Islet of Langerhans (tissue), 1 donor: ENCODE data around the gene CPT1C.

Source experiments
- FAIRE-seq: peaks from one replicate; lab custom pipeline; 2011; peaks lifted over from hg19 to GRCh38; lab: Jason Lieb, UNC

Gene CPT1C

DNA sequence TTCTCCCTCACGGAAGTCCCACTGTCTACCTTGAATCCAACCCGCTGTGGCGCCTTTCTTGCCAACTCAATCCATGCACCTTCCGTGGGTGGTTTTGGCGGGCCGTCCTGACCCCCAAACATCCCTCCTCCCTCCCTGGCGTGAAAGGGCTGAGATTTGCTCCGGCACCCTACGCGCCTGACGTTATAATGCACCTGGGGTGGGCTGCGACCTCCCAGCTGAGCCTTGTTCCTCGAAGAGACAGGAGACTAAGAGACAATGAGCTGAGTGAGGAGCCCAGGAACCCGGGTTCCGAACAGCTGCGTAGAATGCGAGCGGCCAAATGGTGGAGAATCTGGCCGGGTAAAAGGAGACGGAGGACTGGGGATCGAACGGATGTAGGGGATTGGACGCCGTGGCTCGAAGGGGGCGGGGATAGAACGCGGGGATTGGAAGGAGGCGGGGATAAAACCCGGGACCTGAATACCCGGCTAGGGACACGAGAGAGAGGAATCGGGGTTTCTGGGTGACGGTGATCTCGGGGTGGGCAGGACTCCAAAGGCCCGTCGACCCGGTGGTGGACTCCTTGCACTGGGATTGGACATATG is at the start of gene CPT1C:
CPT1C (plus strand) TSS at position 461 of the 587 bp plus-strand sequence. CDS start 1,137 bp downstream, outside the sequence.
- FAIRE-seq: no peak

DNA sequence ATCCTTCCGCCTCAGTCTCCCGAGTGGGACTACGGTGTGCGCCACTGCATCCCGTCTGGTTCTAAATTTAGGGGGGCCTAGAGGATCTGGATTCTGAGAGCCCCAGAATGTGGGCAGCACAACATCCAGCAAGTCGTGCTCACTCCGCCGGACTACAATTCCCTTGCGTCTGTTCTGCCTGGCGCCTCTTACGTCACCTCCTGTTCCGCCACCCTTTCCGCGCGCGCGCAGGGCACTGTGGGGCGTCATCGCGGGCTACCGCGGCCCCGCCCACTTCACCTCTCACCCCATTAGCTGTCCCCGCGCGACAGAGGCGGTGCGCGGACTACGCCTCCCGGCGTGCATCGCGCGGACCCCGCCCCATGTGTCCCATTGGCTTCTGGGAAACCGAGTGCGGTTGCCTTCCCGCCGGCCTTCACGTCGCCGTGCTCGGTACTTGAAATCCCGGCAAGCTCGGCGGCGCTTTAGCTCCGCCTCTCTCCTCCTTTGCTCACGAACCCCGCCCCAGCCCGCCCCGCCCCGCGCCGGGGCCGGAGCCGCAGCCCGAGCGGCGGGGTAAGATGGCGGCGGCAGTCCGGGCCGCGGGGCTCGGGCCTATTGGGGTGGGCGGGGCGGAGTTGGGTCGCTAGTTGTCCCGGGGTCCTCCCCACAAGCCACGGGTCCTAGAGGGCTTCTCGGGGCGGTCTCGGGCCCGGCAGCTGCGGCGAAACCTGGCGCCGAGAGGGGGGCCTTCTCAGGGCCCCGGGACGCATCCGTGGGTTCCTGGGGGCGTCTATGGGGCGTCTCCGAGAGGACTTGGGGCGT is 49.0 kb upstream of the CPT1C start, which contains the start of gene SCAF1:
SCAF1 (plus strand) TSS at position 522 of the 804 bp plus-strand sequence. CDS start 2,818 bp downstream, outside the sequence.
- FAIRE-seq: peak; percentile 89

DNA sequence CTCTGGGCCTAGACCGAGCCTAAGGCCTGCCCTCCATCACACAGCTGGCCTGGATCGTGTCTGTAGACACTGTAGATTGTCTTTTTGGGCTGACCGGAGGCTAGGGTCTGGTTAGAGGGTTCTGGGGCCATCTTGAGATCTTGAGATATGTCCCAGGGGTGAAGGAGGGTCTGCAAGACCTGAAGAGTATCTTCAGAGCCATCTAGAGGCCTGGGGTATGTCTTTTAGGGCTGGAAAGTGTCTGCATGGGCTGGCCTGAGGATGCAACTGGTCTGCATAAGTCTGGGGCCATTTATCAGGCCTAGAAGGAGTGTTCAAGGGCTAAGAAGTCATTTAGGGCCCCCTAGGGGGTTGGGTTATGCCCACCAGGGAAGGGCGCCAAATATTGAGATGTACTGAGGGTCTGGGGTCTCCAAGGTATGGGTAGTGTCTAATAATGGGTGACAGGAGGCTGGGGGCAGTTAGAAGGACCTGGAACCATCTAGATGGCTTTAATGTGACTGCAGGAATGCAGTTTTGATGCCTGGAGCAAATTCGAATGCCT is 48.4 kb upstream of the CPT1C start:
- no peak for FAIRE-seq

DNA sequence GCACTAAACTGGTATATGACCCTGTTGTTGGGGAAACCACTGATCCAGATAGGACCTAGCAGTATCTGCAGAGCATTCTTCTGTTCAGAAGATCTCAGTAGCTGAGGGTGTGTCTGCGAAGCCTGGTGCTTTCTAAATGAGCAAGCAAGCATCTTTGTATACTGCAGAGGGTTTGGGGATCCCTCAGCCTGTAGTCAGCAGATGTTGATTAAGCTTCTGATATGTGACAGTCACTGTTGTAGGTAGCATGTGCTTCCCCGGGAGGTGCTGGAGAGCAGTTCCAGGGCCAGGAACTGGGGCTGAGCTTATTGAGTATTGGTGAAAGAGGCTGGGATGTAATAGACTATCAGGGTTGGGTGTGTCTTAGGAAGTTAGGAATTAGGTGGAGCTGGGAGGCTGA is 47.5 kb upstream of the CPT1C start:
- FAIRE-seq: no peak

DNA sequence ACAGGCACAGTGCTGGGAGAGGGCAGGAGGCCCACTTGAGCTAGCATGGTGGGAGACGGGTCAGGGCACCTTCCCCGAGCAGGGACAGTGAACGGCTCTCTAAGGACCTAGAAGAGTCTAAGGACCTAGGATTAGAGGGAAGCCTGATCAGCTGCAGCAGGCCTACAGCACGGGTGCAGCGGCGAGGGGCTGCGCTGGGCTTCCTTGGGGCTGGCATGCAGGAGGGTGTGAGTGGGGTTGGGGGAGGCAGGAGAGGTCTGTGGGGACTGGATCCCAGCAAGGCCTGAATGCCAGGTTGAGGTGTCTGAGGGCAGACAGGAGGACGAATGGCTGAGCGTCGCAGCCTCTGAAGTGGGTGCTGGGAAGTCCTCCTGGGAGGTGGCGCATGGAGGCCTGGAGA is 45.3 kb upstream of the CPT1C start:
- no peak for FAIRE-seq

DNA sequence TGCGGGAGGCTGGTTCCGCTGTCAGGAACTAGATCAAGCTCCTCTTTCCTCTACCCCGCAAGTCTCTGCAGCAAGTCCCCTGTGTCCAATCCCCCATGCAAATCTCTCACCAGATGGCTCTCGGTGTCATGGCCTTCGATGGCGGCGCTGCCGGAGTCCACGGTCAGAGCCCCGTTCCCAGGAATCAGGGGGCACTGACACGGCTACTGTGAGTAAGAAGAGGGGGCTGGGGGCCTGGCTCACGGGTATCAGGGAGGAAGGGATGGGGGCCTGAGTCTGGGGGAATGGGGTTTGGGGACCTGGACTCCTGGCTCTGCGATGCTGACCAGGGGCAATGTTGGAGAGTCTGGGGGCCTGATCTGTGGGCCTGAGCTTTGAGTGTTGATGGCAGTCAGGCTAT is 44.9 kb upstream of the CPT1C start:
- FAIRE-seq: no peak

DNA sequence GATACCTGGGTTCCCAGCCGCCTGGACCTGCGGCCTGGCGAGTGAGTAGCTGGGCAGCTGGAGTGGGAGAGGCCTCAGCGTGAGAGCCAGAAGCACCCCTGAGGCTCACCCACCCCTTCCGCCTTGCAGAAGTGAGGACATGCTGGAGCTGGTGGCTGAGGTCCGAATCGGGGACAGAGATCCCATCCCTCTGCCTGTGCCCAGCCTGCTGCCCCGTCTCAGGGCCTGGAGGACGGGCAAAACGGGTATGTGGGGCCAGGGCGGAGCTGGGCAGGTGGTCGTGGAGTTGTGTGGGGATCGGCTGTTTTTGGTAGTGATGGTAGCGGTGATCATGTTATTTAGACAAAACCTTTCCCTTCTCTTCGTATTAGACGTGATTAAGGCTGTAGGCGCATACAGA is 44.3 kb upstream of the CPT1C start:
- FAIRE-seq: no peak

DNA sequence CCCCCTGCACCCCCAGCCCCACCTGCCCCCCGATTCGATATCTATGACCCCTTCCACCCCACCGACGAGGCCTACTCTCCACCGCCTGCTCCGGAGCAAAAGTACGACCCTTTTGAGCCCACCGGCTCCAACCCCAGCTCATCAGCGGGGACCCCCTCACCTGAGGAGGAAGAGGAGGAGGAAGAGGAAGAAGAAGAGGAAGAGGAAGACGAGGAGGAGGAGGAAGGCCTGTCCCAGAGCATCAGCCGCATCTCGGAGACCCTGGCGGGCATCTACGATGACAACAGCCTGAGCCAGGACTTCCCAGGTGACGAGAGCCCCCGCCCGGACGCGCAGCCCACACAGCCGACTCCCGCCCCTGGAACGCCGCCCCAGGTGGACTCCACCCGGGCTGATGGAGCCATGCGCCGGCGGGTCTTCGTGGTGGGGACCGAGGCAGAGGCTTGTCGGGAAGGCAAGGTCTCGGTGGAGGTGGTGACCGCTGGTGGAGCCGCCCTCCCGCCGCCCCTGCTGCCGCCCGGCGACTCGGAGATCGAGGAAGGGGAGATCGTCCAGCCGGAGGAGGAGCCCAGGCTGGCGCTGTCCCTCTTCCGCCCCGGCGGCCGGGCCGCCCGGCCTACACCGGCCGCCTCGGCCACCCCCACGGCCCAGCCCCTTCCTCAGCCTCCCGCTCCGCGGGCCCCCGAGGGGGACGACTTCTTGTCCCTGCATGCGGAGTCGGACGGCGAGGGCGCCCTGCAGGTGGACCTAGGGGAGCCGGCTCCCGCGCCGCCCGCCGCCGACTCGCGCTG is 39.7 kb upstream of the CPT1C start:
- FAIRE-seq: no peak

DNA sequence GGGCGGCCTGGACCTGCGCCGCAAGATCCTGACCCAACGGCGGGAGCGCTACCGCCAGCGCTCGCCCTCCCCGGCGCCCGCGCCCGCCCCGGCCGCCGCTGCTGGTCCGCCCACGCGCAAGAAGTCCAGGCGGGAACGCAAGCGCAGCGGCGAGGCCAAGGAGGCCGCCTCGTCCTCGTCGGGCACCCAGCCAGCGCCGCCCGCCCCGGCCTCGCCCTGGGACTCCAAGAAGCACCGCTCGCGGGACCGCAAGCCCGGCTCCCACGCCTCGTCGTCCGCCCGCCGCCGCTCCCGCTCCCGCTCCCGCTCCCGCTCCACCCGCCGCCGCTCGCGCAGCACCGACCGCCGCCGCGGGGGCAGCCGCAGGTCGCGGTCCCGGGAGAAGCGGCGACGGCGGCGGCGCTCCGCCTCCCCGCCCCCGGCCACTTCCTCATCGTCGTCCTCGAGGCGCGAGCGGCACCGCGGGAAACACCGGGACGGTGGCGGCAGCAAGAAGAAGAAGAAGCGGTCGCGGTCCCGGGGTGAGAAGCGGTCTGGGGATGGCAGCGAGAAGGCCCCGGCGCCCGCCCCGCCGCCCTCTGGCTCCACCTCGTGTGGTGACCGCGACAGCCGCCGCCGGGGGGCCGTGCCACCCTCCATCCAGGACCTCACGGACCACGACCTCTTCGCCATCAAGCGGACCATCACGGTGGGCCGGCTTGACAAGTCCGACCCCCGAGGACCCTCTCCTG is 38.9 kb upstream of the CPT1C start:
- no peak for FAIRE-seq

DNA sequence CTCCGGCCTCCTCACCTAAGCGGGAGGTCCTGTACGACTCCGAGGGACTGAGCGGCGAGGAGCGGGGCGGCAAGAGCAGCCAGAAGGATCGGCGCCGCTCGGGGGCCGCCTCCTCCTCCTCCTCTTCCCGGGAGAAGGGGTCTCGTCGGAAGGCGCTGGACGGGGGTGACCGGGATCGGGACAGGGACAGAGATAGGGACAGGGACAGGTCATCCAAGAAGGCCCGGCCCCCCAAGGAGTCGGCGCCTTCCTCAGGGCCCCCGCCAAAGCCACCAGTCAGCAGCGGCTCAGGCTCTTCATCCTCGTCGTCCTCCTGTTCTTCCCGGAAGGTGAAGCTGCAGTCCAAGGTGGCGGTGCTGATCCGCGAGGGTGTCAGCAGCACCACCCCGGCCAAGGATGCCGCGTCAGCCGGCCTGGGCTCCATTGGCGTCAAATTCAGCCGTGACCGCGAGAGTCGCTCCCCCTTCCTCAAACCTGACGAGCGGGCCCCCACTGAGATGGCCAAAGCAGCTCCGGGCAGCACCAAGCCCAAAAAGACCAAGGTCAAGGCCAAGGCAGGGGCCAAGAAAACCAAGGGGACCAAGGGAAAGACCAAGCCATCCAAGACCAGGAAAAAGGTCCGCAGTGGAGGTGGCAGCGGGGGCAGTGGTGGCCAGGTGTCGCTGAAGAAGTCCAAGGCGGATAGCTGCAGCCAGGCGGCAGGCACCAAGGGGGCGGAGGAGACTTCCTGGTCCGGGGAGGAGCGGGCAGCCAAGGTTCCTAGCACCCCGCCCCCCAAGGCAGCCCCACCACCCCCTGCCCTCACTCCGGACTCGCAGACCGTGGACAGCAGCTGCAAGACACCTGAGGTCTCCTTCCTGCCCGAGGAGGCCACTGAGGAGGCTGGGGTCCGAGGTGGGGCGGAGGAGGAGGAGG is 38.1 kb upstream of the CPT1C start:
- no peak for FAIRE-seq

DNA sequence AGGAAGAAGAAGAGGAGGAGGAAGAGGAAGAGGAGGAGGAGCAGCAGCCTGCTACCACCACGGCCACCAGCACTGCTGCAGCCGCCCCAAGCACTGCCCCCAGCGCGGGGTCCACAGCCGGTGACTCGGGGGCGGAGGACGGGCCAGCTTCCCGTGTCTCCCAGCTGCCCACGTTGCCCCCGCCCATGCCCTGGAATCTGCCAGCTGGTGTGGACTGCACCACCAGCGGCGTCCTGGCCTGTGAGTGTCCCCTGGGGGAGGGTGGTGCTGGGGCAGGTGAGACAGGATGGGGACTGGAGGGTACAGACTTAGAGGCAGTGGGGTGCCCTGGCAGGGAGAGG is 37.5 kb upstream of the CPT1C start:
- no peak for FAIRE-seq

DNA sequence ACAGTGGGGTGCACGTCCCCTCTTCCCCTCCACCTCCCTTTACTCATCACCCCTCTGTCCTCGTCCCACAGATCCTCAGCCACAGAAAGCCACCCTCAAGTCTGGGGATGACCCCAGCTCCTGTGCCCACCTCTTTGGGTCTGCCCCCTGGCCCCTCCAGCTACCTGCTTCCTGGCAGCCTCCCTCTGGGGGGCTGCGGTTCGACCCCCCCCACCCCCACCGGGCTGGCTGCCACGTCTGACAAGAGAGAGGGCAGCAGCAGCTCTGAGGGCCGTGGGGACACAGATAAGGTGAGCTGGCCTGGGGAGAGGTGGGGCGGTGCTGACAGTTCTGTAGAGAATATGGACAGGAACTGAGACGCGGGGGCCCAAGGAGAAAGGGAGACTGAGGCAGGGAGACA is 36.3 kb upstream of the CPT1C start:
- FAIRE-seq: no peak

DNA sequence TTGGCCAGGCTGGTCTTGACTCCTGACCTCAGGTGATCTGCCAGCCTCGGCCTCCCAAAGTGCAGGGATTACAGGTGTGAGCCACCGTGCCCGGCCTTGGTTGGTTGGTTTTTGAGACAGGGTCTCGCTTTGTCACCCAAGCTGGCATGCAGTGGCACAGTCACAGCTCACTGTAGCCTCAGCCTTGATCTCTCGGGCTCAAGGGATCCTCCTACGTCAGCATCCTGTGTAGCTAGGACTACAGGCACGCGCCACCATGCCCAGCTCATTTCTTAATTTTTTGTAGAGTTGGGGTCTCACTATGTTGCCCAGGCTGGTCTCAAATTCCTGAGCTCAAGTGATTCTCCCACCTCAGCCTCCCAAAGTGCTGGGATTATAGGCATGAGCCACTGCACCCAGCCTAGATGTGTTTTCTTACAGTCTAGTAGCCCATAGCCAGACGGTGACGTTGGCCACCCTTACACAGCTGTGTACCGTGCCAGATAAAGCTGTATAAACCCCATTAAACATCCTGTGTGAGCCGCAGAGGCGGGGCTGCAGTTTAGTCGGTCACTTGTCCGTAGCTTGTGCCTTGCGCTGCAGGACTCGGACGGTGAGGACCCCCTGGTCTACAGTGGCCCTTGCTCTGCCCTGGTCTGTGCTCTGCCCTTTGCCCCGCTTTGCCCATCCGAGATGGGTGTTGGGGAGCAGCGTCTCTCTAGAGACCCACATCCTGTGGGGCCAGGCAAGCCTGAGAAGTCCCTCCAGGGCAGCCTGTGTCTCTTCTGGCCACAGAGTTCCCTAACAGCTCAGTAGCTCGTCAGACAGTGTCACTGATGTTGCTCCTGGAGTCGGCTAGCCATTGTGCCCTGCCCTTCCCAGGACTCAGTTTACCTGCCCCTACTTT is 35.1 kb upstream of the CPT1C start:
- no peak for FAIRE-seq

DNA sequence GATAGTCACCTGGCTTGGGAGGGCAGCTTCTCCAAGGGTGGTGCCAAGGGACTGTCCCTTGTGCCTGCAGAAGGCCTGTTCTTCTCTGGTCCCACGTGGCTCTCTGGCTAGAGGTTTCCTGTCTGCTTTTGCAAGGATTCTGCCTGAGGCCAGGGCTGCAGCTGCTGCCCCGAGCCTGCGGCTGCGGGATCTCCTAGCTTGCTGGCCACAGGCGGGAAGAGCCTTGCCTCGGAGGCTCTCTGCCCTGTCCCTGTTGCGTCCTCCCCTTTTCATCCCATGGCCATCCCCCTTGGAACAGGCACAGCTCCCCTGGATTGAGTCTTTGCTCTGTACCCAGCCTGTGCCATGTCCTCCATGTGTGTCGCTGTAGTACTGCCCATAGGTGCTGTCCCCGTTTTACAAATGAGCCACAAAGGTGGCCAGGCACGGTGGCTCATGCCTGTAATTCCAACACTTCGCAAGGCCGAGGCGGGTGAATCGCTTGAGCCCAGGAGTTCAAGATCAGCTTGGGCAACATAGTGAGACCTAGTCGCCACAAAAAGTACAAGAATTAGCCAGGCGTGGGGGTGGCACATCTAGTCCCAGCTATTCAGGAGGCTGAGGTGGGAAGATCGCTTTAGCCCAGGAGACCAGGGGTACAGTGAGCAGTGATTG is 34.3 kb upstream of the CPT1C start:
- FAIRE-seq: no peak

DNA sequence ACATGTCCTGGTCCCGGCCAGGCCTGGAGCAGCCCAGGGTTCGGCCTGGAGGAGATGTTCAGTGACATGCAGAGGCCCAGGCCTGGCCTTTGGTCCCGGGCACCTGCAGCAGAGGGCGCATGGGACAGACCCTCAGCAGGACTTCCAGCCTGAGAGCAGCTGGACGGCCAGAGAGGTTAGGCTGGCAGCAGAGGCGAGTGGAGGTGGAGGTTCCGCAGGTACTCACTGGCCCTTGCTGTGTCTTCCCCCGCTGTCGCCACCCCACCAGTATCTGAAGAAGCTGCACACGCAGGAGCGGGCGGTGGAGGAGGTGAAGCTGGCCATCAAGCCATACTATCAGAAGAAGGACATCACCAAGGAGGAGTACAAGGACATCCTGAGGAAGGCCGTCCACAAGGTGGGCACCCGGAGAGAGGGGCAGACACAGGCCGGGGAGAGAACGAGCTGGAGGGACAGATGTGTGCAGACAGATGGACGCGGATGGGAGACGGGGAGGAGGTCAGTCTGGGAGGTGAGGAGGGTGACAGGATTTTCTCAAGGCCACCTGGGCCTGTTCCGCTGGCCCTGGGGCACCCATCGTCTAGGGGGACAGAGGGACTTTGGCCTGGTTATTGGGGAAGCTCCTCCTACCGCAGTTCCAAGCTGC is 33.3 kb upstream of the CPT1C start:
- FAIRE-seq: no peak

DNA sequence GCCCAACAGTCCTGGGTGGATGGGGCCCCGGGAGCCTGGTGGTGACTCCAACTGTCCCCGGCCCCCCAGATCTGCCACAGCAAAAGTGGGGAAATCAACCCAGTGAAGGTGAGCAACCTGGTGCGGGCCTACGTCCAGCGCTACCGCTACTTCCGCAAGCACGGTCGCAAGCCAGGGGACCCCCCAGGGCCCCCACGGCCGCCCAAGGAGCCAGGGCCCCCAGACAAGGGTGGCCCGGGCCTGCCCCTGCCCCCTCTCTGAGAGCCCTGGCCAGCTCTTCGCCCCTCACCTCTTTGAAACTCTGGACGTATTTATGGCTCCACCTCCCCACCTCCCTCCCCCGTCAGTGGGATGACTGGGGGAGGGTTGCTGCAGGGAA is 32.8 kb upstream of the CPT1C start:
- FAIRE-seq: no peak

DNA sequence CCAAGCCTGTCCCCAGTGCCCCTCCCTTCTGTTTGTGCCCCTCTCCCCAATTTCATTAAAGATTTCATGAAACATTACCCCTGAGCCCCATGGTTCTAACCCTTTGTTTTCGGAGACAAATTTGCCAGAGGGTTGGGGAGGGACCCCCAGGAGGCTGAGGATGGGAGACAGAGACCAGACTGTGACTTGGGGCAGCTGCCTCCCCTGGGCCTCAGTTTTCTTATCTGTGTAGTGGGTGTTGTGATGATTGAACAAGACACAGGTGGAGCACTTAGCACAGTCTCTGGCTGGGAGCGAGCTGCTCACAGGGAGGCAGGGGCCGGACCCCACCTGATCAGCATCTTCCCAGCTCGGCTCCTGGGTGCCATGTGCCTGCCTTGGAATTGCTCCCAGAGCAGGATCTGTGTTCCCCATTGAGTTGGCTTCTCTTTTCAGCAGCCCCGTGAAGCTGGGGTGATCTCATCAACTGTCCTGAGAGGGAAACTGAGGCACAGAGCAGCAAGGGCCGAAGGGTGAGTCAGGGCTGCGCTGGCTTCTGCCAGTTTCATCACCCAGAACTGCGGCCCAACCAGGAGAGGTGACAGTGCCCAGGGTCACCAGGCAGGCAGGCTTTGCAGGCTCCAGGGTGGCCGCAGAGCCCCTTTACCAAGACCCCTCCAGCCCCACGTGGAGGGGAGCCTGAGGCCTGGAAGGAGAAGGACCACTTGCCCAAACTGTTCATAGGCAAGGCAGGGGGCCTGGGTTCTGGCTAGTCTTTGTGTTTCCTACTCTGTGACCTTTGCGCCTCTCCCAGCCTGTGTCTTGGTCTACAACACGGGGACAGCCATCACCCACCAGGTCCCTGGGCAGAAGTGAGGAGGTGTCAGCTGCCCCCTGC is 32.1 kb upstream of the CPT1C start:
- no peak for FAIRE-seq

DNA sequence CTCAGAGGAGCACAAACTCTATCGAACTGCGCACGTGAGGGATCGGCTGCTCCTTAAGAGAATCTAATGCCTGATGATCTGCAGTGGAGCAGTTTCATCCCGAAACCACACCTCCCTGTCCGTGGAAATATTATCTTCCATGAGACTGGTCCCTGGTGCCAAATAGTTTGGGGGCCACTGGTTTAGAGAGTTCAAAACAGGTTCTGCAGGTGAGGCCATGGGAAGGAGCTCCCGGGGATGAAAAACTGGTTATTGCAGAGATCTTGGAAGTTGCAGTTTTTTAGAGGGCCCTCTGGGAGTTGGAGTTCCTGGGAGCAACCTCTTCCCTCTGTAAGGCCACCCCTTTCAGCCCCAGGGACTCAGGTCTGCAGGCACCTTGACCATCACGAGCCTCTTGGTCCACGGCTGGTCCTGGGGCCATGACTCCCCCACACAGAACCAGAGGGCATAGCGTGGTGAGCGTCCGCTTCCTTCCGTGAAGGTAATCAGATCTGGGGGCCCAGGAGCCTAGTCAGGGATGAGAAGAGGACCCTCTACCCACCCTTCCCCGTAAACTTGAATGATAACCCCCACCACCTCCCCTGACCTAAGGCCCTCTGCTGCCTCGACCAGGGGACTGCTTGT is 30.5 kb upstream of the CPT1C start:
- FAIRE-seq: no peak
